ENCODE measurements around the gene SEMA4D. TPM values are rescaled to one million over a fixed set of nuclear protein-coding genes. Genes with fewer than 3 reads are reported as not detected.

The SEMA4D gene
- total and polyA plus RNA-seq, 2 donors from 2014 or later = 18.9 to 147 TPM

DNA sequence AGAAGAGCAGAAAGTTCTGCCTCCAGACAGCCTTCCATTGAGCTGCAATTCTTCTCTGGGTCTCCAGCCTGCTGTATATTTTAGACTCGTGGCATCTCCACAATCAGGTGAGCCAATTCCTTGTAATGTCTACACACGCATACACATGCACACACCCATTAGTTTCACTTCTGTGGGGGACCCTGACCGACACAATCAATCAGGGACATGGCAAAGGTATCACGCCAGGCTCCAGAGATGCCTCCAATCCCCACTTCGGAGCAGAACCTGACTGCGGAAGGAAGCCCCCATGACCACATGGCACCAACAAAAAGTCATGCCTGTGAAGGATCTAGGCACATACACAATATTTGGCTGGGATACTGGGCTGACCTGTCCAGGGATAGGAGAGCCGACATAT is 21.4 kb downstream of the SEMA4D start:
- H3K9ac ChIP-seq (ENCODE audit: low read length in 3 of 3) = no peak overlapping the region
- no peak for FAIRE-seq
- H3K4me3 ChIP-seq (ENCODE audit: low read length in 3 of 3) = no peak overlapping the region
- TF ChIP-seq, protein P1, sequence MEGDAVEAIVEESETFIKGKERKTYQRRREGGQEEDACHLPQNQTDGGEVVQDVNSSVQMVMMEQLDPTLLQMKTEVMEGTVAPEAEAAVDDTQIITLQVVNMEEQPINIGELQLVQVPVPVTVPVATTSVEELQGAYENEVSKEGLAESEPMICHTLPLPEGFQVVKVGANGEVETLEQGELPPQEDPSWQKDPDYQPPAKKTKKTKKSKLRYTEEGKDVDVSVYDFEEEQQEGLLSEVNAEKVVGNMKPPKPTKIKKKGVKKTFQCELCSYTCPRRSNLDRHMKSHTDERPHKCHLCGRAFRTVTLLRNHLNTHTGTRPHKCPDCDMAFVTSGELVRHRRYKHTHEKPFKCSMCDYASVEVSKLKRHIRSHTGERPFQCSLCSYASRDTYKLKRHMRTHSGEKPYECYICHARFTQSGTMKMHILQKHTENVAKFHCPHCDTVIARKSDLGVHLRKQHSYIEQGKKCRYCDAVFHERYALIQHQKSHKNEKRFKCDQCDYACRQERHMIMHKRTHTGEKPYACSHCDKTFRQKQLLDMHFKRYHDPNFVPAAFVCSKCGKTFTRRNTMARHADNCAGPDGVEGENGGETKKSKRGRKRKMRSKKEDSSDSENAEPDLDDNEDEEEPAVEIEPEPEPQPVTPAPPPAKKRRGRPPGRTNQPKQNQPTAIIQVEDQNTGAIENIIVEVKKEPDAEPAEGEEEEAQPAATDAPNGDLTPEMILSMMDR (IDR thresholded peaks at IDR 0.05; ENCODE audit: borderline replicate concordance, extremely low read depth, insufficient read depth) = no peak
- intact Hi-C loops (cut with DNase I) = no loop called here
- no peak overlapping the region for H3K27ac ChIP-seq (ENCODE audit: low read depth in 2 of 2, low read length in 2 of 2)
- H3K9me3 ChIP-seq (ENCODE audit: control insufficient read depth in 2 of 3, insufficient read depth in 1 of 3, low read length in 3 of 3) = no peaks in the 10 kb centered on the region
- H3K36me3 ChIP-seq (ENCODE audit: control insufficient read depth in 2 of 3, insufficient read depth in 3 of 3, low read length in 3 of 3) = peaks cover 0 to 6% (median 2%) of the 10 kb centered on the region in 3 donors
- no peaks in the 10 kb centered on the region for H3K27me3 ChIP-seq (ENCODE audit: control insufficient read depth, insufficient read depth, low read length)
- no peak for DNase-seq
- H3K4me1 ChIP-seq (ENCODE audit: control insufficient read depth in 2 of 3, insufficient read depth in 2 of 3, low read depth in 1 of 3, low read length in 3 of 3) = peaks cover 7 to 34% (median 12%) of the 10 kb centered on the region in 3 donors

DNA sequence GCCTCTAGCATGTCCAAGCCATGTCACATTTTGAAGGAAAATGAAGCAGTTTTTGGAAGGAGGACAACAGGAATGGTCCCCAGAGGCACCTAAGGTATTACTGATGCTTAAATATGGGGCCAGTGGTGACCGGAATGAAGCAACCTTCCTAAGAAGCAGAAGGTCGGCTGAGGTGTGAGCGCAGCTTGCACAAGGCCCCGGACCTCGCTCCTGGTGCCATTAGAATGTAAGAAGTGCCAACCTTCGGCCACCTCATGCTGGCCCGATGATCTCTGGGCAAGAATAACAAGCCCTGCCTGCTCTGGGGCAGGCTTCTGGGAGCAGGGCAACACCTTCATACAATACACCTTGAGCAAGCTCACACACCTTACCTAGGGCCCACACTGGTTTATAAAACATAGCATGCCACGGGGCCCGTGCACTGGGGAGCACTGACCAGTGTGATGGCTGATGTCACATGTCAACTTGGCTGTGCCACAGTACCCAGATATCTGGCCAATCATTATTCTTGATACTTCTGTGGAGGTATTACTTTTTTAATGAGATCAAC is 21.9 kb downstream of the SEMA4D start:
- H3K27ac ChIP-seq (ENCODE audit: low read depth in 2 of 2, low read length in 2 of 2) = no peak overlapping the region

DNA sequence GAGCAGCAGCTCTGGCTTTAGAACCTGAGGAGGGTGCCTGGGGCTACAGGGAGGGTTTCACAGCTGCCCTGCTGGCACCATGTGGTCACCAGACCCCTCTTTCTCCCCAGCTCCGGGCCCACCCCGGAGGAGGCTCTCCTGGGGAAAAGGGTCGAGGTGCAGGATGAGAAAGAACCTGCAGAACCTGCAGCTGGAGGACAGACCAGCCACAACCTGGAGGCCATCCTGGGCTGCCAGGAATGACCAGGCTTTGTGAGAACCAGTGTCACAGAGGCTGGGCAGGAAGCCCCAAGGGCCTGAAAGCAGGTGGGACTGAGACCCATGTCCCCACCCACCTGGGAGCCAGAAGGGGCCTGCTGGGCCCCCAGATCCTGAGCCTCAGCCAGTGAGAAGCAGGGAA is 23.0 kb downstream of the SEMA4D start:
- intact Hi-C loops (cut with DNase I) = no loop called here
- FAIRE-seq (no peak), DNase-seq (no peak)
- Histone ChIP-seq H3K27ac (ENCODE audit: low read depth in 2 of 2, low read length in 2 of 2) (no peak overlapping the region), H3K9ac (ENCODE audit: low read length in 3 of 3) (no peak overlapping the region), H3K36me3 (ENCODE audit: control insufficient read depth in 2 of 3, insufficient read depth in 3 of 3, low read length in 3 of 3) (peaks cover 0 to 6% (median 2%) of the 10 kb centered on the region in 3 donors), H3K4me3 (ENCODE audit: low read length in 3 of 3) (no peak overlapping the region), H3K9me3 (ENCODE audit: control insufficient read depth in 2 of 3, insufficient read depth in 1 of 3, low read length in 3 of 3) (no peaks in the 10 kb centered on the region), H3K27me3 (ENCODE audit: control insufficient read depth, insufficient read depth, low read length) (no peaks in the 10 kb centered on the region), H3K4me1 (ENCODE audit: control insufficient read depth in 2 of 3, insufficient read depth in 2 of 3, low read depth in 1 of 3, low read length in 3 of 3) (peaks cover 7 to 34% (median 12%) of the 10 kb centered on the region in 3 donors)
- TF ChIP-seq, protein P1 (IDR thresholded peaks at IDR 0.05; ENCODE audit: borderline replicate concordance, extremely low read depth, insufficient read depth) = no peak

More for the DNA sequence above, 21.9 kb downstream of the SEMA4D start:
- Histone ChIP-seq H3K4me1 (ENCODE audit: control insufficient read depth in 2 of 3, insufficient read depth in 2 of 3, low read depth in 1 of 3, low read length in 3 of 3) (peaks cover 7 to 34% (median 12%) of the 10 kb centered on the region in 3 donors), H3K9ac (ENCODE audit: low read length in 3 of 3) (no peak overlapping the region), H3K36me3 (ENCODE audit: control insufficient read depth in 2 of 3, insufficient read depth in 3 of 3, low read length in 3 of 3) (peaks cover 0 to 6% (median 2%) of the 10 kb centered on the region in 3 donors), H3K4me3 (ENCODE audit: low read length in 3 of 3) (no peak overlapping the region), H3K9me3 (ENCODE audit: control insufficient read depth in 2 of 3, insufficient read depth in 1 of 3, low read length in 3 of 3) (no peaks in the 10 kb centered on the region), H3K27me3 (ENCODE audit: control insufficient read depth, insufficient read depth, low read length) (no peaks in the 10 kb centered on the region)
- intact Hi-C loops (cut with DNase I) = no loop called here
- FAIRE-seq (no peak), DNase-seq (no peak)
- TF ChIP-seq, protein P1 (IDR thresholded peaks at IDR 0.05; ENCODE audit: borderline replicate concordance, extremely low read depth, insufficient read depth) = no peak

Data from kidney (tissue), 14 donors.